ENCODE data around the gene NR2C1. TPM values are rescaled to one million over a fixed set of nuclear protein-coding genes. Genes with fewer than 3 reads are reported as not detected.

NR2C1 gene
- total RNA-seq, result 16.0 and 25.3 TPM in 2 replicates

GRCh38 chr12:95072900-95073697, at the start of gene NR2C1:
Gene NR2C1 (minus strand): TSS chr12:95073618. CDS start chr12:95067384, 6,234 bp downstream.

GRCh38 chr12:95003213-95003920, 70.1 kb downstream of the NR2C1 start, which contains the start of gene NDUFA12:
Gene NDUFA12 (minus strand): TSS chr12:95003697. CDS start chr12:95003680, 17 bp downstream.

Other genes with a start within 250 kb of the NR2C1 start
- 119 and 132 TPM in 2 replicates for gene NDUFA12, start 69.9 kb downstream of the NR2C1 start, total RNA-seq
- gene FGD6, start 143.8 kb upstream of the NR2C1 start, total RNA-seq, result 8.9 and 13.2 TPM in 2 replicates
- 58.4 and 69.0 TPM in 2 replicates for gene VEZT, start 144.2 kb upstream of the NR2C1 start, total RNA-seq

All from endothelial cell of coronary artery (primary cell).